HG03135 (cell line): ENCODE data around the gene TEX53.

ENCODE experiments used
- ATAC-seq: cut with Tn5 transposase; IDR thresholded peaks from one replicate; pipeline ENCODE4 v1.9.1; 2021; ENCODE audit warnings: mild to moderate bottlenecking, moderate library complexity; ENCODE audit not compliant: unreplicated experiment

TEX53 gene

GRCh38 chr9:114607671-114608524 is 49.7 kb downstream of the TEX53 start:
- peak; percentile 30 for ATAC-seq

- no peak for ATAC-seq
These were observed 50.9 kb downstream of the TEX53 start for GRCh38 chr9:114606597-114607207.
